Measurements from ENCODE around the gene STARD9. TPM values are rescaled to one million over a fixed set of nuclear protein-coding genes. Genes with fewer than 3 reads are reported as not detected.

Gene STARD9
- polyA plus RNA-seq, 1 donor = 18.0 TPM

Other genes starting within 250 kb of the STARD9 start
- gene CAPN3, start 216.1 kb upstream of the STARD9 start, polyA plus RNA-seq (ENCODE audit: insufficient read length) = 544 TPM
- gene ZNF106, start 84.5 kb upstream of the STARD9 start, polyA plus RNA-seq (ENCODE audit: insufficient read length) = 308 TPM
- gene SNAP23, start 80.0 kb upstream of the STARD9 start, polyA plus RNA-seq (ENCODE audit: insufficient read length) = 55.9 TPM
- 17.3 TPM for gene LRRC57, start 26.8 kb upstream of the STARD9 start, polyA plus RNA-seq (ENCODE audit: insufficient read length)
- gene HAUS2, start 26.8 kb upstream of the STARD9 start, polyA plus RNA-seq (ENCODE audit: insufficient read length) = 14.4 TPM
- 20.0 TPM for gene CDAN1, start 161.5 kb downstream of the STARD9 start, polyA plus RNA-seq (ENCODE audit: insufficient read length)